Stimulated activated naive CD8-positive, alpha-beta T cell treated with anti-CD3 and anti-CD28 coated beads, Interleukin-15, amount 100 ng/mL, for 72 hours (primary cell): ENCODE results near the gene DNAH10.
A peak's percentile ranks its signal among the peaks of the same experiment; 100 is the strongest.
"Not testable (repeated sequence)": the region's sequence is repeated elsewhere in the genome, so short reads cannot be mapped to it uniquely, and the experiment has no call there.

Experiments
- ATAC-seq: fragments of 150-1000 bp; cut with Tn5 transposase; 2 replicates; pipeline ENCODE4 v1.10.0; 2021; ENCODE audit warnings: mild to moderate bottlenecking, moderate library complexity
- DNase-seq, 2 donors: peaks; one replicate each; pipeline ENCODE4 v3.0.0; 2021 to 2022
- H3K27ac Mint-ChIP-seq, 2 donors: one replicate each; pipeline ENCODE4 v1.8.0; 2022; ENCODE audit warnings: mild to moderate bottlenecking in 2 of 2, mixed read lengths in 2 of 2, moderate library complexity in 2 of 2
- H3K27me3 Mint-ChIP-seq: one replicate; pipeline ENCODE4 v1.8.0; 2022; ENCODE audit warnings: mixed read lengths
- H3K4me1 Mint-ChIP-seq: one replicate; pipeline ENCODE4 v1.8.0; 2022; ENCODE audit warnings: mild to moderate bottlenecking, mixed read lengths
- H3K4me3 Mint-ChIP-seq, 2 donors: one replicate each; pipeline ENCODE4 v1.8.0; 2022; ENCODE audit warnings: mild to moderate bottlenecking in 2 of 2, mixed read lengths in 2 of 2, moderate library complexity in 1 of 2
- H3K9me3 Mint-ChIP-seq, 2 donors: one replicate each; pipeline ENCODE4 v1.8.0; 2022; ENCODE audit warnings: mixed read lengths in 2 of 2

The DNAH10 gene

GRCh38 chr12:123907726-123908476, 145.8 kb downstream of the DNAH10 start:
- peak; percentile 8 for ATAC-seq

GRCh38 chr12:123908884-123909725, 147.0 kb downstream of the DNAH10 start:
- H3K27me3 Mint-ChIP-seq, result no peaks in the 10 kb centered on the region
- peaks cover 13% of the 10 kb centered on the region for H3K4me1 Mint-ChIP-seq
- no peak overlapping the region for H3K27ac Mint-ChIP-seq
- ATAC-seq (no peak), DNase-seq (no peak)
- no peak overlapping the region for H3K4me3 Mint-ChIP-seq
- no peaks in the 10 kb centered on the region for H3K9me3 Mint-ChIP-seq

More at GRCh38 chr12:123907726-123908476, 145.8 kb downstream of the DNAH10 start:
- DNase-seq, result no peak
- Mint-ChIP-seq H3K27ac (peak overlapping the region in 1 of 2 donors; percentile 13), H3K9me3 (no peaks in the 10 kb centered on the region), H3K4me1 (peaks cover 13% of the 10 kb centered on the region), H3K27me3 (no peaks in the 10 kb centered on the region), H3K4me3 (no peak overlapping the region)

- Mint-ChIP-seq H3K4me1 (peaks cover 12% of the 10 kb centered on the region), H3K4me3 (no peak overlapping the region), H3K27me3 (no peaks in the 10 kb centered on the region), H3K9me3 (no peaks in the 10 kb centered on the region), H3K27ac (no peak overlapping the region)
- ATAC-seq (no peak), DNase-seq (no peak)
These were observed 148.0 kb downstream of the DNAH10 start for GRCh38 chr12:123910057-123910456.

- H3K27ac Mint-ChIP-seq, result peak overlapping the region in 1 of 2 donors; percentile 29
These were observed 148.7 kb downstream of the DNAH10 start for GRCh38 chr12:123910761-123911193.

GRCh38 chr12:123911672-123912409, 149.7 kb downstream of the DNAH10 start:
- not testable (repeated sequence) for H3K27me3 Mint-ChIP-seq, H3K4me3 Mint-ChIP-seq, ATAC-seq, DNase-seq, H3K9me3 Mint-ChIP-seq, H3K27ac Mint-ChIP-seq
- H3K4me1 Mint-ChIP-seq, result peaks cover 12% of the 10 kb centered on the region

More at GRCh38 chr12:123910761-123911193, 148.7 kb downstream of the DNAH10 start:
- peak; percentile 45 for ATAC-seq
- peaks cover 5% of the 10 kb centered on the region for H3K4me1 Mint-ChIP-seq
- peak in 1 of 2 donors; percentile 42 for DNase-seq
- H3K27me3 Mint-ChIP-seq, result no peaks in the 10 kb centered on the region
- no peak overlapping the region for H3K4me3 Mint-ChIP-seq
- no peaks in the 10 kb centered on the region for H3K9me3 Mint-ChIP-seq

GRCh38 chr12:123912415-123913380, 150.6 kb downstream of the DNAH10 start:
- peak in 1 of 2 donors; percentile 28 for DNase-seq
- Mint-ChIP-seq H3K4me1 (peaks cover 20% of the 10 kb centered on the region), H3K9me3 (no peaks in the 10 kb centered on the region), H3K27ac (peak overlapping the region in 1 of 2 donors; percentile 64), H3K27me3 (no peaks in the 10 kb centered on the region), H3K4me3 (no peak overlapping the region)
- ATAC-seq, result no peak

GRCh38 chr12:123914726-123915333, 152.7 kb downstream of the DNAH10 start:
- Mint-ChIP-seq H3K4me3 (no peak overlapping the region), H3K4me1 (peaks cover 20% of the 10 kb centered on the region), H3K27me3 (no peaks in the 10 kb centered on the region), H3K27ac (no peak overlapping the region), H3K9me3 (no peaks in the 10 kb centered on the region)
- ATAC-seq (no peak), DNase-seq (no peak)

GRCh38 chr12:123916729-123917128, 154.6 kb downstream of the DNAH10 start:
- Mint-ChIP-seq H3K4me1 (peaks cover 24% of the 10 kb centered on the region), H3K4me3 (no peak overlapping the region), H3K9me3 (no peaks in the 10 kb centered on the region), H3K27me3 (no peaks in the 10 kb centered on the region), H3K27ac (no peak overlapping the region)
- ATAC-seq (peak; percentile 99), DNase-seq (peak; percentile 59 to 66)

GRCh38 chr12:123917337-123917850, 155.3 kb downstream of the DNAH10 start:
- Mint-ChIP-seq H3K9me3 (no peaks in the 10 kb centered on the region), H3K4me3 (no peak overlapping the region)

GRCh38 chr12:123919980-123920360, 157.9 kb downstream of the DNAH10 start:
- Mint-ChIP-seq H3K4me1 (peaks cover 27% of the 10 kb centered on the region), H3K27ac (no peak overlapping the region), H3K27me3 (no peaks in the 10 kb centered on the region), H3K4me3 (no peak overlapping the region), H3K9me3 (no peaks in the 10 kb centered on the region)
- ATAC-seq, result no peak
- DNase-seq, result no peak

More at GRCh38 chr12:123917337-123917850, 155.3 kb downstream of the DNAH10 start:
- peaks cover 27% of the 10 kb centered on the region for H3K4me1 Mint-ChIP-seq
- DNase-seq (no peak), ATAC-seq (no peak)
- H3K27ac Mint-ChIP-seq, result no peak overlapping the region
- H3K27me3 Mint-ChIP-seq, result no peaks in the 10 kb centered on the region

GRCh38 chr12:123923038-123923437, 160.9 kb downstream of the DNAH10 start:
- H3K4me1 Mint-ChIP-seq, result peaks cover 13% of the 10 kb centered on the region
- H3K27me3 Mint-ChIP-seq, result no peaks in the 10 kb centered on the region
- ATAC-seq, result no peak
- H3K27ac Mint-ChIP-seq, result no peak overlapping the region
- H3K9me3 Mint-ChIP-seq, result no peaks in the 10 kb centered on the region
- no peak overlapping the region for H3K4me3 Mint-ChIP-seq
- DNase-seq, result no peak

- no peak for DNase-seq
- Mint-ChIP-seq H3K27me3 (no peaks in the 10 kb centered on the region), H3K9me3 (no peaks in the 10 kb centered on the region), H3K4me1 (peaks cover 18% of the 10 kb centered on the region), H3K27ac (no peak overlapping the region), H3K4me3 (no peak overlapping the region)
- no peak for ATAC-seq
These were observed 161.8 kb downstream of the DNAH10 start for GRCh38 chr12:123923927-123924326.

GRCh38 chr12:123924539-123924938, 162.4 kb downstream of the DNAH10 start:
- Mint-ChIP-seq H3K27me3 (no peaks in the 10 kb centered on the region), H3K27ac (no peak overlapping the region), H3K9me3 (no peaks in the 10 kb centered on the region), H3K4me1 (peaks cover 21% of the 10 kb centered on the region), H3K4me3 (no peak overlapping the region)
- DNase-seq, result no peak
- no peak for ATAC-seq

GRCh38 chr12:123928274-123928865, 166.3 kb downstream of the DNAH10 start:
- peaks cover 15% of the 10 kb centered on the region for H3K27me3 Mint-ChIP-seq
- DNase-seq (no peak), ATAC-seq (no peak)
- H3K4me1 Mint-ChIP-seq, result peaks cover 35% of the 10 kb centered on the region
- H3K27ac Mint-ChIP-seq, result no peak overlapping the region
- H3K4me3 Mint-ChIP-seq, result no peak overlapping the region
- no peaks in the 10 kb centered on the region for H3K9me3 Mint-ChIP-seq
